GM12878 (cell line): ENCODE data around the gene LSP1.
A peak's percentile ranks its signal among the peaks of the same experiment; 100 is the strongest.

Source experiments
- ATF2 ChIP-seq: IDR thresholded peaks from 2 replicates; pipeline ENCODE4 v1.6.1; 2012; ENCODE audit warnings: low read length, inconsistent platforms
- BCL11A ChIP-seq: IDR thresholded peaks from 2 replicates; pipeline ENCODE4 v1.6.1; 2011; ENCODE audit warnings: low read depth, low read length
- CTCF ChIP-seq, 3 experiments: IDR thresholded peaks in 2 of 3; conservative IDR thresholded peaks in 1 of 3; 2 replicates each; pipeline ENCODE4 v1.5.1; 2011; ENCODE audit warnings: low read depth in 3 of 3, low read length in 3 of 3, mild to moderate bottlenecking in 3 of 3, control low read depth in 2 of 3, moderate library complexity in 2 of 3, inconsistent platforms in 1 of 3, mixed read lengths in 1 of 3; ENCODE audit not compliant: control insufficient read depth in 2 of 3, insufficient read depth in 1 of 3; ENCODE audit errors: extremely low read depth in 1 of 3
- ETV6 ChIP-seq, 2 experiments: fragments of 450-650 bp in 1 of 2; IDR thresholded peaks in 1 of 2; conservative IDR thresholded peaks in 1 of 2; 2 replicates each; pipeline ENCODE4 v1.6.1; 2014; ENCODE audit warnings: antibody characterized with exemption in 1 of 2, borderline replicate concordance in 1 of 2, low read depth in 1 of 2, mild to moderate bottlenecking in 1 of 2, moderate library complexity in 1 of 2
- MAX ChIP-seq: IDR thresholded peaks from 2 replicates; pipeline ENCODE4 v1.6.1; 2012; ENCODE audit warnings: low read depth, low read length, improper control_type of control experiment
- NFIC ChIP-seq: IDR thresholded peaks from 2 replicates; pipeline ENCODE4 v1.6.1; 2012; ENCODE audit warnings: low read depth, mild to moderate bottlenecking, inconsistent platforms, low read length, moderate library complexity
- POLR2A ChIP-seq: IDR thresholded peaks from 2 replicates; pipeline ENCODE4 v1.6.1; 2011; ENCODE audit warnings: low read depth, mild to moderate bottlenecking, low read length
- SIN3A ChIP-seq: IDR thresholded peaks from 2 replicates; pipeline ENCODE4 v1.6.1; 2012; ENCODE audit warnings: low read depth, low read length, improper control_type of control experiment

GRCh38 chr11:1852877-1853276 lies at the start of gene LSP1:
- peak; percentile 89 for TF ChIP-seq POLR2A
- TF ChIP-seq CTCF (IDR thresholded peaks at IDR 0.05 in 2 of 3, conservative IDR thresholded peaks at IDR 0.05 in 1 of 3; ENCODE audit: control insufficient read depth in 2 of 3, extremely low read depth in 1 of 3, insufficient read depth in 1 of 3, low read depth in 3 of 3, low read length in 3 of 3): no peak
- no peak; the same call in 1 of the 2 replicates for TF ChIP-seq MAX
- peak; percentile 98 for TF ChIP-seq BCL11A
- TF ChIP-seq ETV6 (conservative IDR thresholded peaks at IDR 0.05 in 1 of 2, IDR thresholded peaks at IDR 0.05 in 1 of 2; ENCODE audit: borderline replicate concordance in 1 of 2, low read depth in 1 of 2): peak in 1 of 2 experiments; percentile 97; a peak in 2 of 4 replicates
- TF ChIP-seq SIN3A: peak; percentile 73; the same call in 1 of the 2 replicates
- no peak for TF ChIP-seq ATF2
- no peak for TF ChIP-seq NFIC
